GM19328 (cell line): Measurements from ENCODE around the gene PSMC3.

Experiments
- ATAC-seq: cut with Tn5 transposase; IDR thresholded peaks from one replicate; pipeline ENCODE4 v1.9.1; 2021; ENCODE audit warnings: mild to moderate bottlenecking, moderate library complexity; ENCODE audit not compliant: unreplicated experiment

The PSMC3 gene

GRCh38 chr11:47443028-47443700 is 16.9 kb upstream of the PSMC3 start:
- ATAC-seq = no peak

DNA sequence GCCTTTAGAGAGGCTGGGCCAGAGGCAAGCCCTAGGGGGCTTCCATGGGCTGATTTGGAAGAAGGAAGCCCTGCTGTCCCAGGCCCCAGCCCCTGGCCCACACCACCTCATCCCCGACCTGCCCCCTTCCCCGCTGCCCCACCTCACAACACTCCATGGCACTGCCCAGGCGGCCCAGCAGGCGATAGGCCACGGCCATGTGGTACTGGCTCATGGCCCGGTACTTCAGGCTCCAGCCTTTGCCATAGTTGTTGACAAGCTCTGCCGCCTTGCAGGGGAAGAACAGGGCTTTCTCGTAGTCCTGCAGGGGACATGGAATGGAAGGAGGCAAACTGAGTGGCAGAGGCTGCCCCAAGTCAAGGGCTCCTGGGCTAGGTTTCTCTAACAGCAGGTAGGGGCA is 16.3 kb upstream of the PSMC3 start:
- ATAC-seq = no peak

GRCh38 chr11:47441421-47441820 is 15.2 kb upstream of the PSMC3 start:
- ATAC-seq = no peak

GRCh38 chr11:47440054-47440476 is 13.8 kb upstream of the PSMC3 start:
- ATAC-seq = no peak

DNA sequence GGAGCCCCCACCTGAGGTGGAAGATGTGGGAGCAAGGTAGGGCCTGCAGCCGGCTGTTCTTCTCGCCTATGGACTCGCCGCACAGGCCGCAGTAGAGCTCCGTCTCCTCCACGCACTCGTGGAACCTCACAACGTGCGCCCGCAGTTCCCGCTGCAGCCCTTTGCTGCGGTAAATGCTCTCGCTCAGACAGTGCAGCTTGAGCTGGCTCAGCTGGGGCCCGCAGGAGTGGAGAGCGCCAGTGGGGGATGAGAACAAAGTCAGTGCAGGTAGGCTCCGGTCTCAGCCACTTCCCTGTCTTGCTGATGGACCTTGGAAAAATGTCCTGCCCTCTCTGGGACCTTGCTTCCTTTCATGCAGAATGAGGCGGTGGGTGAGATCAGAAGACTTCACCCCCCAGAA is 12.5 kb upstream of the PSMC3 start:
- no peak for ATAC-seq

- ATAC-seq = no peak
These were observed 11.6 kb upstream of the PSMC3 start for GRCh38 chr11:47437746-47438418.

DNA sequence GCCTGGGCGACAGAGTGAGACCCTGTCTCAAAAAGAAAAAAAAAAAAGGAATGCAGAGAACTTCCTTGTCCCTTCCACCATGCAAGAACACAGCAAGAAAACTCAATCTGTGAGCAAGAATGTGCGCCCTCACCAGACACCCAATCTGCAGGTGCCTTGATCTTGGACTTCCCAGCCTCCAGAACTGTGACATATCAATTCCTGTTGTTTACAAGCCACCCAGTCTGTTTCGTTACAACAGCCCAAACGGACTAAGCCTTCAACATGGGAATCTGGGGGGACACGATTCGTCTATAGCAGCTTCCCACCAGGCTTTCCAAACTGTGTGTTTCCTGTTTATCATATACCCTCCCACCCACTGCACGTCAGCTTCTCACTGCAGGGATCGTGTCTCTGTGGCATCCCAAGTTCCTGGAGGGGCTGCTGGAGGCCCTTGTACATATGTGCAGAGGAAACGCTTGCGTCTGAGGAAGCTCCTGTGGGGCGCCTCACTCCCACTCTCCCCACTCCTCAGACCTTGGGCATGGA is 11.0 kb upstream of the PSMC3 start:
- no peak for ATAC-seq

- no peak for ATAC-seq
These were observed 10.5 kb upstream of the PSMC3 start for GRCh38 chr11:47436726-47437125.

DNA sequence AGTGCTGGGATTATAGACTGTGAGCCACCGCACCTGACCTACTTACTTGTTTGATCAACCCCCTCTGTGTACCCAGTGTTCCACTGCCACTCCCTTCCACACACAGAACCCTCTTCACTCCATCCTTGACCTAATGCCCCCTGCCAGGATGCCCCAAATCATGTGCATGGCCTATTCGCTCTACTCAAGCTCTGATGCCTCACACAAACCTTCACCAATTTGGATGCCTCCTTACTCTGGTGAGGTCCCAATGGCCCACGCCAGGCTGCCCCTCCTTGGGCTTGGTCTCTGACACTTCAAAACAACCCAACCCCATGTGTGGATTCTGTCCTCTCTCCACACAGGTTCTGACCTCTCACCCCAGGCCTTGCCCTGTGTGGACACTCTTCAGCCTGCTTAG is 9.4 kb upstream of the PSMC3 start:
- ATAC-seq = no peak

- ATAC-seq = no peak
These were observed 8.0 kb upstream of the PSMC3 start for GRCh38 chr11:47434011-47434786.

- ATAC-seq = no peak
These were observed 6.9 kb upstream of the PSMC3 start for GRCh38 chr11:47433157-47433556.

DNA sequence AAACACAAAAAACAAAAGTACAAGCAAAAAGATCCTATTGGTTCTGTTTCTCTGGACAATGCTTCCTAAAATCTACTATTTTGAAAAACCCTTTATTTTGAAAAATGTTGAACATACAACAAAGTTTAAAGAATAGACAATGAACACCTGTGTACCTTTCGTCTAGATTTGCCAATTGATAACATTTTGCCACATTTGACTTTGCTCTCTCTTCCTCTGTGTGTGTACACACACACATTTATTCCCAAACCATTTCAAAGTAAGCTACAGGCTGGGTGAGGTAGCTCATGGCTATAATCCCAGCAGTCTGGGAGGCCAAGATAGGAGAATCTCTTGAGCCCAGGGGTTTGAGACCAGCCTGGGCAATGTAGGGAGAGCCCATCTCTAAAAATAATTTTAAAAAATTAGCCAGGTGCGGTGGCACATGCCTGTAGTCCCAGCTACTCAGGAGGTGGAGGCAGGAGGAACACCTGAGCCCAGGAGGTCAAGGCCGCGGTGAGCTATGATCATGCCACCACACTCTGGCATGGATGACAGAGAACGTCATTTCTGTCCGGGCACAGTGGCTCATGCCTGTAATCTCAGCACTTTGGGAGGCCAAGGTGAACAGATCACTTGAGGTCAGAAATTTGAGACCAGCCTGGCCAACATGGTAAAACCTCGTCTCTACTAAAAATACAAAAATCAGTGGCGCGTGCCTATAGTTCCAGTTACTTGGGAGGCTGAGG is 5.3 kb upstream of the PSMC3 start:
- no peak for ATAC-seq

- ATAC-seq = no peak
These were observed 4.3 kb upstream of the PSMC3 start for GRCh38 chr11:47430524-47430923.

GRCh38 chr11:47425611-47426010 is 628 bp downstream of the PSMC3 start:
- ATAC-seq = no peak

GRCh38 chr11:47418454-47419259 is 7.6 kb downstream of the PSMC3 start:
- ATAC-seq = no peak

GRCh38 chr11:47417712-47418111 is 8.5 kb downstream of the PSMC3 start:
- ATAC-seq = no peak

- ATAC-seq = no peak
These were observed 10.2 kb downstream of the PSMC3 start for GRCh38 chr11:47415949-47416472.

GRCh38 chr11:47415091-47415854 is 11.0 kb downstream of the PSMC3 start:
- no peak for ATAC-seq

GRCh38 chr11:47414685-47415070 is 11.6 kb downstream of the PSMC3 start:
- ATAC-seq = no peak
